ENCODE measurements around the gene EEF1AKMT3.
"Not testable (repeated sequence)": the region's sequence is repeated elsewhere in the genome, so short reads cannot be mapped to it uniquely, and the experiment has no call there.

Gene EEF1AKMT3

DNA sequence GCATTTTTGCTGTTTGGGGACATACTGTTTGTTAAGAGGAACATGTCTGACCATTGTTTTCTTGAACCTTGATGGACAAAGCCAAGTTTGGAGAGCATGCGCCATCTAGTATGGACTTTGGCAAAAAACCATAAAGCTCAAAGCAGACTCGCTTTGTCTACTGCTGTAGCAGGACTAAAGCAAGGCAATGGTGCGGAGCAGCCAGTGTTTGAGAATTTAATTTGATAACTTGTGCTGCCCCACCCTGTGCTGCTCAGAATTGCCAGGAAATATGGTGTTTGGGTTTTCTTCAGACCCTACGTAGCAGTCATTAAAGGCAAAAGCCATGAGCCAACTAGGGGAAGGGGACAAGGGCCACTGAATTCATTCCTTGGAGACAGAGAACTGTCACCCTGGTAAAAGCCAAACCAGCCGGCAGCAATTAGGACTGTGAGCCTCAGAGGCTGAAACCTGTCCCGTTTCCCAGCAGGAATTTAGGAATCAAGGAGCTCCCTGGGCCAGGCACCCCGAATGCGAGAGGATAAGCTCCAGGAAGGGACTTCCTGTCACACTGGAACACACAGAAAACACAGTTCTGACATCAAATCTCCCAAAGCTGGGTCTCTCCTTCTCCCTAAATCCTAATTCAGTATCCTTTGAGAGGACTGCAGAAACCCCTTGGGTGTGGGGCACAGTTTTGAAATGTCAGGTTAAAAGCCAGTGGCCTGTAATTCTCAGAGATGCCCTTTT lies 45.0 kb downstream of the EEF1AKMT3 start:
- no peak for DNase-seq (ENCODE audit: low spot score)

DNA sequence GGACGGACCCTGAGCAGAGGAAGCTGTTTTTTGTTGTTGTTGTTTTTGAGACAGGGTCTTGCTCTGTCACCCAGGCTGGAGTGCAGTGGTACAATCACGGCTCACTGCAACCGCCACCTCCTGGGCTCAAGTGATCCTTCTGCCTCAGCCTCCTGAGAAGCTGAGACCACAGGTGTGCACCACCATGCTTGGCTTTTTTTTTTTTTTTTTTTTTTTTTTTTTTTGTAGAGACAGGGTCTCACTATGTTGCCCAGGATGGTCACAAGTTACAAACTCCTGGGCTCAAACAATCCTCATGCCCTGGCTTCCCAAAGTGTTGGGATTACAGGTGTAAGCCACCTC lies 45.5 kb downstream of the EEF1AKMT3 start:
- not testable (repeated sequence) for DNase-seq (ENCODE audit: low spot score)

DNA sequence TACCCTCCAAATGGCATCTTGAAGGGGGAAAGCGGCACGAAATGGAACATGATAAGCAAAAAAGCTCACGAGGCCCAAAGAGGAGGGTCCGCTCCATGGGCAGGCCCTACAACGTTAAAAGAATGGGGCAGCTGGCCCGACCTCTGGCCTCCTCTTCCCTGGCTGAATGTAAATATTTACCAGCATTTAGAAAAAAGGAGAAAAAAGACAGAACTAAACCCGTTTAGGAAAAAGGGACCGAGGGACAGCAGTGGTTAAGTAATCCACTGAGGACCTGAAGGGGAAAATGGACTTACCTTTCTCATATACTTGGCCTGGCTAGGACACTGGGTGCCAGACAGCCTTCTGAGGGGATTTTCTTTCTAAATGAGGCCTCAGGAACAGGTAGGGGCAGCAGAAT lies 47.7 kb downstream of the EEF1AKMT3 start:
- DNase-seq (ENCODE audit: low spot score) = not testable (repeated sequence)

DNA sequence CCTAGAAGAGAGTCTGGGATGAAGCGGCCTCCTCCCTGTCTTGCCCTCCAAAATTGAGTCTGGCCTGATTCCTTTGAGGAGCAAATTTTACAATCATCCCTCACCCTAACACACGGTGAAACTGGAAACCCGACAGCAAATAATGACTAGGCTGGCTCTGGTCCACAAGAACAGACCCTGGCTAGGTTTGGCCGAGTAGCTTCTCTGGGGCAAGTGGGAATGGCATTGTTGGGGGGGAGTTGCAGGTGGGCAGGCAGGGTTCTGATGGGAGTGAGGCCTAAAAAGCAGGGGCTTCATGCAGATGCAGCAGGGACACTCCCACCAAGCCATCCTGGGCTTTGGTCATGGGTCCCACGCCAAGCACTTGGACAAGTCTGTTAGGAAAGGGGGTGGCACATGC lies 48.6 kb downstream of the EEF1AKMT3 start:
- not testable (repeated sequence) for DNase-seq (ENCODE audit: low spot score)

DNA sequence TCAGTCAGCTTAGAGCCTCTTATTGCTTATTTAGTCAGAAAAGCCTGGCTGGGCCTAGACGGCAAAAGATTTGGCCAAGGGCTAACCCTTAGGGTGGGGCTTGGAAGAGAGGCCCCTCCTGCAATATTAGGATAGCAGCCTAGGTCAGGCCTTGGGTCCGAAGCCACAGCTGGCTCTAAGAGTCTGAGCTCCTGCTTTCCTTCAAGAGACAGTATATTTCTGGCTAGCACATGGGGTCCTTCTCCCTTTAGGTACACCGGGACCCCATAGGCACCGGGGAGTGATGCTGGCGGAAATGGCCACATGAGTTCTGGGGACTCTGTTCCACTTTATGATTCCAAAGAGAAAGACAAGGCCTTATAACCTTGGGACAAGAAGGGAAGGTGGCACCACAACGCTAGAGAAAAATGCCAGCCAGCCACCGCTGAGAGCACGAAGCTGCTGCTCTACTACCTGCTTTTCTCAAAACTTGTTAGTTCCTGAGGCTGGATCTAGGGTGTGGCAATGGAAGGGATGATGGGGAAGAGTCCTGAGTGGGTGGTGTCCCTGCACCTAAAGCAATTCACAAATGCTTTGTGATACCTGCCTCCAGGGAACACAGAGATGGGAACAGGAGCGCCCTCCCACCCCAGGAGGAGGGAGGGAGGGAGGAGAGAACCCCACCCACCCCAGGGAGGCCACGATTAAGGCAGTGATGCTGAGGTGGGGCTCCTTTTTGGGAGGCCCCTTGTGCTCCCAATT lies 49.2 kb downstream of the EEF1AKMT3 start:
- DNase-seq (ENCODE audit: low spot score) = no peak

DNA sequence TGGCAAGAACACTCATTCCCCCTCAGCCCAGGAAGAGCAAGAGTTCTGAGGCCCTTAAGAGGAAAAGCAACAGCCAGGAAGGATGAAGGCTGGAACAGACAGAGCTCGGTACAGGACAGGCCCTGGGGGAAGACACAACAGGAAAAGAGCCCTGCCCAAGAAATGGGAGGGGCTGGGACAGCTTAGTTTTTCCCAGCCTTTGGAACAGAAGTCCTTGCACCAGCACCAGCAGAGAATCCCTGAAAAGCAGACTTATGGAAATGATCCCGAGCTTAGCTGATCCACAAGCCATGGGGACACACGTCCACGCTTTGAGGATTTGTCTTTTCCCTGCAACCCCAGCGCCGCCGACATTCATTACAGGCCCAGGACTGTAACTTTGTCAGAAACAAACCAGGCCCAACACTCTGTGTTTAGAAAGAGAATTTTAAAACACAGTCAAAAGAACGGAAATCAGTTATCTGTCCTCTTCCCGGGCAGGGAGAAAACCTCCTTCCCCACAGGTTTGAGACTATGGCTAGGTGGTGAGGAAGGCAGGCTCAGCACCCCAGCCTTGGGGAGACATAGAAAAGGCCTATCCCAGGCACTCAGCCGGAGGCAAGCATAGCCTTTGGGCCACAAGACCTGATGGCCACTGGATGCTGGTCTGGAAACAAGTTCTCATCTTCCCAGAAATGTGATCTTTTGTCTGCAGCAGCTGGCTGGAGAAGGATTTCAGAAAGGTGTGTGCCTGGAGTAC lies 50.1 kb downstream of the EEF1AKMT3 start:
- no peak for DNase-seq (ENCODE audit: low spot score)

DNA sequence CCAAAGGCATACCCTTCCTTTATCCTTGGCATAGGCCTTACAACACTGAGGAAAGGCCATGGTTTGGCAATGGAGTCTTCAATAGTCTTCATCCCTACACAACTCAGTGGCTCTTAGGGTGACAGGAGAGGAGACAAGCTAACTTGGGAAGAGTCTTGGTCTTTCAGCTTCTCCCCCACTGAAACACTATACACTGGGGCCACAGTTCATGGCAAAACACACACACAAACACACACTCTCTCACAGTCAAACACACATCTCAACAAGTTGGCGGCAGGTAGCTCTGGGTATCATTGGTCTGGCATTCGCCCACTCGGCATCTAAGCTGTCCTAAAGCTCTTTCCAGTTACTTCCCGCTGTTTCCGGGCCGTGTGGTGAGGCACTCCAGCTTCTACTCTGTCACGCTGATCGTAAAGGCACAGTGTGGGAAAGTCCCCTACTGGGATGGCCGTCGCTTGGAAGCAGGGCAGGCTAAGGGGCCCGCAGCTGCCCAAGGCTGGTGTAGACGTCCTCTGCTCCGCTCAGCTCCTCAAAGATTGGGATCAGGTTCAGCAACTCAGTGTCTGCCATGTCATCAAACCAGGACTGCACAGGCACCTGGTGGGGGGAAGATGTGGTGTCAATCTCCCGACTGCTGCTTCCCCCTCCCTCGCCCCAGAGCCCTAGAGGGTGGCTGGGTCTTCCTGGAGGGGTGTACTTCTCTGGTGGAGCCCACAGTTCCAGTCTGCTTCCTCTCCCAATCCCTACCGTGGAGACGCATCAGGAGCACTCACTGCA lies 50.9 kb downstream of the EEF1AKMT3 start:
- DNase-seq (ENCODE audit: low spot score) = no peak

DNA sequence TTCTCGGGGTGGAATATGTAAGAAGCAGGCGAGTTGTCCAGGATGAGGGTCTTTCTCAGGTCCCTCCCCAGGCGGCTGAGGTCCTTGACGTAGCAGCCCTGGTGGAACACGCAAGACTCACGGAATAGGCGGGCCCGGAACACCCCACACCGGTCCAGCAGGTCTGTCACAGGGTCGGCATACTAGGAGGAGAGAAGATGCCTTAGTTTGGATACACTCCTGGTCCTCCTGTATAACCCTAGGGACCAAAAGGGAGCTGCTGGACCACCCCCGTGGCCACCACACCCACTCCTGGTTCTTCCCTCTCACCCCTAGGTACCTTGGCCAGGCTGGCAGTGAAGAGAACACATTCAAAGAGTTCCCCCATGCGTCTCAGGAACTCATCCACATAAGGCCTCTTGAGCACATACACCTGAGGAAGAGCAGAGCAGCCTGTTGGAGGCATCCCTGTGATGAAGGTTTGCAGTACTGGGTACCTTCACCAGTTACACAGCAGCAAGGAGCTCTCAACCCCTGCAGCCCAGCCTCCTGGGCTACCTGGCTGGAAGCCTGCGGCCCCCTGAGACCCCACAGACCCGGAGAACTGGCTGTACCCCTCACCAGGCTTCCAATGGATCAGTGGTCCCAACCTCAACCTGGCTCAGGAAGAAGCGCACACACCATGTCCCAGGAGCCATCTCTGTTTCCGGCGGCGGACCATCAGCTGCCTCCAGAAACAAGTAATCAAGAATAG lies 51.7 kb downstream of the EEF1AKMT3 start:
- DNase-seq (ENCODE audit: low spot score) = no peak

DNA sequence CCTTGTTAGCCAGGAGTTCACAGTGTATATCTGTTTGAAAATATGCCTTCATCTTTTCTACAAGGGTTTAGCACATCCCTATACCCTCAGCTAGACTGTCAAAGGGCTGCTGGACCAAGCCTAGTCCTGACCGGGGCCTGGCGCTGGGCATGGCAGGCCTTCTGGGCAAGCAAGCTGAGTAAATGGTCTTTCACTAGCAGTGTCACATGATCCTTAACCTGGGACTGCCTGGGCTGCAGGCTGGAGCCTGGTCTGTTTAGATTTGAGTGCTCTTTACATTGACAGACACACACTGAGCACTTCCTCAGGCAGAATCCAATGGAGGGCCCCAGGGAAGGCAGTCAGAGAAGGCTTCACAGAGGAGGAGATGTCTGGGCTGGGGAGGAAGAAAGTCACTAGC lies 53.0 kb downstream of the EEF1AKMT3 start:
- no peak for DNase-seq (ENCODE audit: low spot score)

DNA sequence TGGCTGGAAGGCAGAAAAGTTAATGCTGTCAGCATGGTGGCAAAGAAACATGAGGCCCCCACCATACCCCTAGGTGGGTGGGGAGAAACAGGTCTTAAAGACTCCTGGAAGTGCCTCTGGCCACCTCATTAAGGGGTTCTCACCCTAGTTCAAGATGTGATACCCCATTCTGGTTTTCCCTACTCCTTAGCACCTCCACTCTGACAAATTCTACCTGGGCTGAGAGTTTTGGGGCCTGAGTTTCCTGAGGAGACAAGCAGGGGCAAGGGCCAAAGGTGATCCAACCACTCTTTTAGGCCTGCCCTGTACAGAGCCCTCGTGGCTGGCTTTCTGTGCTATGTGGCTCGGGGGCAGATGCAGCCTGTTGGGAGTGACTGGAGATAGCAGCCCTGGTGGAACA lies 54.0 kb downstream of the EEF1AKMT3 start:
- DNase-seq (ENCODE audit: low spot score) = no peak

DNA sequence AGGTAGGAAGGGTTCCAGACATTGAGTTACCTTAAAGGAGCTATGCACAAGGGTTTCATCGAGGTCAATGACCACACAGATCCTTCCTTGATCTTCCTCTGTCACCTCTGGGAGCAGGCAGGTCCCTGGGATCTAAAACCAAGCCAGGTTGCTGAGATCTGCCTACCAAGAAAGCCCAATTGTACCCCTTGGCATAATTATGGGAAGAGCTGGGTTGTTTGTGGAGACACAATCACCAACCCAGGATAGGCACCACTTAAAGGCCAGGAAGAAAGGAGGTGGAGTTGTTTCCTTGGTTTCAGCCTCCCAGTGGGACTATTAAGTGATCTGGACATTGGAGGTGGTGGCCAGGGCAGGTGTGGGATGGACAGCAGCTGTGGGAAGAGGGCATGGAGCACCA lies 54.6 kb downstream of the EEF1AKMT3 start:
- no peak for DNase-seq (ENCODE audit: low spot score)

DNA sequence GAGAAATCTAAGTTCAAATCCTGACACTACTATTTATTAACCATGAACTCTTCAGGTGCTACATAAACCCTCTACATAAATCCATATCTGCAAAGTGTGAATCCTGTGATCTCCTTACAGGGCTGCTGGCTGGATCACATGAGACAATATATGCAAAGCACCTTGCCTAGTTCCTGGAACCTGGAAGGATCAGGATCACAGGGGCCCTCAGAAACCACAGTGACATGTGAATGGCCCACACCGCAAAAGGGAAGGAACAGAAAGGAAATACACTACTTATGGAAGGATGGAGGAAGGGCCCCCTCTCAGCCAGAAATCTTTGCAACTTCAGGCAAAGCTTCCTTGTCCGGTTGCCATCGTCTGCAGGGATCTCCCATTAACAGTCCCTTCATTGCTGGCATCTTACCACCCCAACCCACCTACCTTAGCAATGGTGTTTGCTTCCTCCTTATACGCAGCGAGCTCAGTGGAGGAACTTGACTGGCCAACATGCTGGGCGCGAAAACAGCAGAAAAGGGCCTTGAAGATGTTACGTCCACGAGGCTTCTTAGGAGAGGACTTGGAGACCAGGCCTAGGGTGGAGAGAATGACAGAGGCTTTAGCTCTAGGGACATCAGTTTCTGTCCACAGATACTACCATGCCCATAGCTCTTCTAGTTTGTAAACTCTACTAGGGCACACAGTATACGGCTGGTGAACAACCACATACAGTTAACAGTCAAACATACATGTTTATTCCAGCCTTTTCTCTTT lies 56.8 kb downstream of the EEF1AKMT3 start:
- no peak for DNase-seq (ENCODE audit: low spot score)

DNA sequence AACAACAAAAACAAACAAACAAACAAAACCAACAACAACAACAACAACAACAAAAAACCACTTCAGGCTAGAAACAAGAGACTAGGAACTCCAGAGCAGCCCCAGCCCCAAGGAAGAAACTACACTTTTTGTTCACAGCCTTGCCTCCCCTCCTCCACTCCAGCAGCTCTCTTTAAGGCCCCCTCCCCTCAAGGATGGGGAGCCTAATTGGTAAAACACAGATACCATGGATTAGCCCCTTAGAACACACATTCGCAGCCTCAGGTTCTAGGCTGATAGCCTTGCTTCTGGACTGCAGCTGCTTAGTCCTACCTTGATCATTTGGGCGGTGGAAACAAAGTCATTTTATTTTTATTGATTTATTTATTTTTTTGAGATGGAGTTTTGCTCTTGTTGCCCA lies 58.0 kb downstream of the EEF1AKMT3 start:
- DNase-seq (ENCODE audit: low spot score) = no peak

All from germinal center (tissue), 1 donor.